CD4-positive, alpha-beta T cell (primary cell): ENCODE measurements around the gene OPA3. TPM values are rescaled to one million over a fixed set of nuclear protein-coding genes. Genes with fewer than 3 reads are reported as not detected.
A peak's percentile ranks its signal among the peaks of the same experiment; 100 is the strongest.

Source experiments
- ATAC-seq: fragments of 200-7000 bp; cut with Tn5 transposase; one replicate; pipeline ENCODE4 v1.10.0; 2022; ENCODE audit warnings: mild to moderate bottlenecking; ENCODE audit not compliant: poor library complexity
- CTCF ChIA-PET: fragments of 350-600 bp; sonication (Branson Sonifier 250); formaldehyde crosslinking; loops from one replicate; lab custom pipeline; 2021; ENCODE audit warnings: antibody characterized with exemption, inconsistent platforms; lab: Charles Lee
- POLR2A ChIA-PET: fragments of 350-600 bp; sonication (Branson Sonifier 250); formaldehyde crosslinking; loops from one replicate; lab custom pipeline; 2021; ENCODE audit warnings: antibody characterized with exemption, inconsistent platforms; lab: Charles Lee
- DNase-seq, 14 experiments: peaks; one replicate each; pipeline ENCODE4 v3.0.0-alpha.2; 2013 to 2020; ENCODE audit warnings: mixed read lengths in 2 of 14
- H3K27ac ChIP-seq, 2 donors: one replicate each; pipeline versions ENCODE4 v1.5.1 to v1.7.0; 2013; ENCODE audit warnings: low read length in 2 of 2, low read depth in 1 of 2, mild to moderate bottlenecking in 1 of 2
- H3K27me3 ChIP-seq, 2 experiments: 1 replicate in 1 of 2; 2 replicates in 1 of 2; pipeline versions ENCODE4 v1.6.1 to v1.7.0; 2013; ENCODE audit warnings: low read length in 2 of 2, control low read depth in 1 of 2, mild to moderate bottlenecking in 1 of 2, moderate library complexity in 1 of 2; ENCODE audit not compliant: insufficient read depth in 2 of 2, control insufficient read depth in 1 of 2
- H3K36me3 ChIP-seq: one replicate; pipeline ENCODE4 v1.6.1; 2013; ENCODE audit warnings: low read length, control low read depth; ENCODE audit not compliant: insufficient read depth
- H3K4me1 ChIP-seq: one replicate; pipeline ENCODE4 v1.6.1; 2013; ENCODE audit warnings: low read length, control low read depth; ENCODE audit not compliant: insufficient read depth
- H3K4me3 ChIP-seq: one replicate; pipeline ENCODE4 v1.5.1; 2013; ENCODE audit warnings: mild to moderate bottlenecking, low read length, moderate library complexity
- H3K9me3 ChIP-seq, 2 experiments: 1 replicate in 1 of 2; 2 replicates in 1 of 2; pipeline versions ENCODE4 v1.6.1 to v1.7.0; 2013; ENCODE audit warnings: low read length in 2 of 2, mild to moderate bottlenecking in 2 of 2, control low read depth in 1 of 2, moderate library complexity in 1 of 2; ENCODE audit not compliant: control insufficient read depth in 1 of 2, insufficient read depth in 1 of 2
- H3K27ac Mint-ChIP-seq: one replicate; pipeline ENCODE4 v1.8.0; 2020; ENCODE audit warnings: mixed read lengths
- H3K27me3 Mint-ChIP-seq: one replicate; pipeline ENCODE4 v1.8.0; 2021; ENCODE audit warnings: mixed read lengths
- H3K36me3 Mint-ChIP-seq: one replicate; pipeline ENCODE4 v1.8.0; 2021; ENCODE audit warnings: low read depth, mixed read lengths
- H3K4me1 Mint-ChIP-seq: one replicate; pipeline ENCODE4 v1.8.0; 2021; ENCODE audit warnings: low read depth, mixed read lengths
- H3K4me3 Mint-ChIP-seq: one replicate; pipeline ENCODE4 v1.8.0; 2020; ENCODE audit warnings: mild to moderate bottlenecking, mixed read lengths
- H3K9me3 Mint-ChIP-seq: one replicate; pipeline ENCODE4 v1.8.0; 2020; ENCODE audit warnings: mixed read lengths
- CTCF ChIP-seq: fragments of 200-600 bp; IDR thresholded peaks from one replicate; pipeline ENCODE4 v1.8.0; 2022; ENCODE audit warnings: antibody characterized with exemption, mild to moderate bottlenecking
- intact Hi-C, 2 experiments: fragments of 100-400 bp; cut with DNase I in 1 of 2; cut with micrococcal nuclease in 1 of 2; formaldehyde crosslinking; loops; one replicate each; pipeline versions ENCODE4 v1.15.1 to v1.9.0; 2023 to 2025; cut with DNase I, micrococcal nuclease
- total RNA-seq, 174 experiments: library from RNA in 2 of 174; stranded (reverse) in 2 of 174; gene quantifications; one replicate each; pipeline ENCODE4 v1.2.3 and lab custom pipeline; 2021 to 2026

Gene OPA3
- total RNA-seq, 2 experiments from 2014 or later, result 3.1 to 3.2 TPM

DNA sequence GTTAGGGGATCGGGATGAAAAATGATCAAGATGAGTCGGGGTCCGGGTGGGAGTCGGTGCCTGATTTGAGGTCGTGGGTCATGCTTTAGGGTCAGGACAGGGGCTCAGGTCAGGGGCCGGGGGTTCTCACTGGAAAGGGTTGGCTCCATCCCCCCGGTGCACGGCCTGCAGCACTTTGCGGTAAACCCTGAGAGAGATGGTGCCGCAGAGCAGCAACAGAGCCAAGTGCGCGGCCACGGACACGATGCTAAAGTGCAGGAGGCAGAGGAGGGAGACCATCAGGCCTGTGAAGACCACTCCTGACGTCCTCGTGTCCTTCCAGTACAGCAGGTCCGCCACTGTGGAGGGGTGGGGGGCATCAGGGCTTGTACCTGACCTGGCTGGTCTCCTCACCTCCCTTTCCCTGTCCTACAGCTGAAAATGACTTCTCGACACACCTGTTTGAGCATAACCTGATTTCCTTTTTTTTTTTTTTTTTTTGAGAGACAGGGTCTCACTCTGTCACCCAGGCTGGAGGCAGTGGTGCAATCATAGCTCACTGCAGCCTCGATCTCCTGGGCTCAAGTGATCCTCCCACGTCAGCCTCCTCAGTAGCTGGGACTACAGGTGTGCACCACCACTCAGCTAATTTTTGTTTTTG is 95.3 kb downstream of the OPA3 start:
- no peak overlapping the region for H3K4me3 Mint-ChIP-seq
- no peaks in the 10 kb centered on the region for H3K9me3 Mint-ChIP-seq
- ChIA-PET POLR2A (interaction anchor here (0.6 kb wide), 1 partner anchor 49 kb away, joined by 4 read pairs; no protein-coding TSS in a partner anchor), CTCF (interaction anchor here (6.0 kb wide), 1 partner anchor 50 kb away, joined by 88 read pairs; no protein-coding TSS in a partner anchor)
- no peaks in the 10 kb centered on the region for H3K36me3 ChIP-seq
- no peaks in the 10 kb centered on the region for H3K36me3 Mint-ChIP-seq
- peak in 1 of 14 experiments; percentile 46 for DNase-seq
- H3K27ac ChIP-seq, result no peak overlapping the region
- ATAC-seq, result no peak
- H3K27me3 ChIP-seq, result peaks cover 14 to 18% of the 10 kb centered on the region in 2 experiments
- no peak for TF ChIP-seq CTCF
- H3K4me3 ChIP-seq, result no peak overlapping the region
- H3K4me1 ChIP-seq, result peaks cover 33% of the 10 kb centered on the region
- H3K27ac Mint-ChIP-seq, result no peak overlapping the region
- intact Hi-C loops, result no loop called here
- peaks cover 0 to 7% of the 10 kb centered on the region in 2 experiments for H3K9me3 ChIP-seq
- peaks cover 33% of the 10 kb centered on the region for H3K27me3 Mint-ChIP-seq
- H3K4me1 Mint-ChIP-seq, result peaks cover 14% of the 10 kb centered on the region

DNA sequence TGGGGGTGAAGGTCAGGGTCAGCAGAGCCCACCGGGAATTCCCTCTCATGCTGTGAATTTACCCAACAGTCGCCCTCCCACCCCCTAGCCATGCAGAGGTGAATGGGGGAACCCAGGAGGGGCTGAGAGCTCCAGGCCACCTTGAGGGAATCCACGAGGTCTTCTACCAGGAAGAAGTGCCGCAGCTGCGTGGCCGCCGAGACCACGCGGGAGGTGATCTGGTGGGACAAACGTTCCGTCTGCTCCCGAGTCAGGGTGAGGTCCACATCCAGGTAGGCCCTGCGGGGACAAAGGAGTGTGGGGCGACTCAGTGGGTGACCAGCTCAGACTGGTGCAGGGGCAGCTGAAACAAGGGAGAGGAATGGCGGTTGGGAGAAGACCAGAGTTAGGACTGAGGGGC is 95.9 kb downstream of the OPA3 start:
- Histone ChIP-seq H3K27ac (no peak overlapping the region), H3K9me3 (peaks cover 0 to 7% of the 10 kb centered on the region in 2 experiments), H3K27me3 (peaks cover 13 to 14% of the 10 kb centered on the region in 2 experiments), H3K4me1 (peaks cover 29% of the 10 kb centered on the region), H3K4me3 (no peak overlapping the region), H3K36me3 (no peaks in the 10 kb centered on the region)
- ChIA-PET POLR2A (no interaction called here), CTCF (interaction anchor here (6.0 kb wide), 1 partner anchor 49 kb away, joined by 88 read pairs; no protein-coding TSS in a partner anchor)
- Mint-ChIP-seq H3K9me3 (no peaks in the 10 kb centered on the region), H3K4me1 (peaks cover 14% of the 10 kb centered on the region), H3K27ac (no peak overlapping the region), H3K4me3 (no peak overlapping the region), H3K36me3 (no peaks in the 10 kb centered on the region), H3K27me3 (peaks cover 27% of the 10 kb centered on the region)
- TF ChIP-seq CTCF, result no peak
- DNase-seq, result peak in 1 of 14 experiments; percentile 40
- intact Hi-C loops, result no loop called here
- ATAC-seq, result no peak

DNA sequence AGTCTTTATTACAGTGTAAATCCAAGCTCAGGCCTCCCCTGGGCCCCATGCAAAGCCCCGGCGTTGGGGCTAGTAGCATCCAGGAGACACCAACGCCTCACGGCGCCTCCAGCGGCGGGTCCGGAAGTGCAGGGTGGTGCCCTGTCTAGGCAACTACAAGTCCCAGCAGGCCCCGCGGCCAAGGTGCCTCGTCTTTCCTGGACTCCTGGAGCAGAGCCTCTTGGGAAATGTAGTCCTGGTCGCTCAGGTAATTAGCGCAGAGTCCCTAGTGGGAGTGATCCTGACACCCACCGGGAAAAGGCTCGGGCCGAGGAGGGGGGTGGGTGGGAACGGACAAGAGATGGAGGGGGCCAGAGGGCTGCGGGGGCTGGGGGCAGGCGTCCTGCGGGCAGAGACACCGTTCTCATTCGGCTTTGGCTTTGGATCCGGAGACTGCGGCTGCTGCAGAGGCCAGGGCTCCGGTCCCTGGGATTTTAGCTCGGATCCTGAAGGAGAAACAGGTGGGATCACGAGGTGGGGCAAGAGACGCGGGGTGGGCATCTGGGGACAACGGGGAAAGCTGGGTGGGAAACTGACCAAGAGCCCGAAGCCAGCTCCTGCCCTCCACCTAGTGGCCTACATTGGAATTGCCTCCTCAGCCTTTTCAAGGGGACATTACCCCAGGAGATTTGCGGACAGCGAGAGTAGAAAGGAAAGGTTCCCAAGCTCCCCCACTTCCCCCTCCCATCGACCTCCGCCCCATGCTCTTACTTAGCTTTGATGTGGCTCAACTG is 99.1 kb downstream of the OPA3 start:
- intact Hi-C loops, result loop anchor here (2.0 kb wide), 2 partner anchors 13 to 21 kb away; partner anchors contain the start of genes PPM1N (in 1 of the 2) and VASP (in 1 of the 2)
- Histone ChIP-seq H3K9me3 (no peaks in the 10 kb centered on the region), H3K27ac (no peak overlapping the region), H3K4me3 (peak overlapping the region; percentile 69), H3K27me3 (no peaks in the 10 kb centered on the region), H3K4me1 (peaks cover 14% of the 10 kb centered on the region), H3K36me3 (no peaks in the 10 kb centered on the region)
- no peaks in the 10 kb centered on the region for H3K36me3 Mint-ChIP-seq
- DNase-seq (peak; percentile 95 to 98 (median 97)), ATAC-seq (peak; percentile 99)
- no peaks in the 10 kb centered on the region for H3K9me3 Mint-ChIP-seq
- ChIA-PET POLR2A (interaction anchor here (0.8 to 1.7 kb wide), 7 partner anchors 10 to 192 kb away, joined by 3 to 26 read pairs (median 4); partner anchors contain the start of genes FOSB and PPM1N), CTCF (interaction anchor here (0.6 to 6.0 kb wide), 32 partner anchors 8 to 1368 kb away, joined by 3 to 88 read pairs (median 4); partner anchors contain the start of genes DMPK, FOSB, PPM1N and PPP1R13L)
- H3K27me3 Mint-ChIP-seq, result peaks cover 7% of the 10 kb centered on the region
- peak overlapping the region; percentile 98 for H3K4me3 Mint-ChIP-seq
- peaks cover 6% of the 10 kb centered on the region for H3K4me1 Mint-ChIP-seq
- peak overlapping the region; percentile 47 for H3K27ac Mint-ChIP-seq
- TF ChIP-seq CTCF, result peak; percentile 86
